Activated CD8-positive, alpha-beta T cell treated with anti-CD3 and anti-CD28 coated beads for 36 hours (primary cell): Measurements from ENCODE around the gene OXA1L. TPM values are rescaled to one million over a fixed set of nuclear protein-coding genes. Genes with fewer than 3 reads are reported as not detected.
"Not testable (repeated sequence)": the region's sequence is repeated elsewhere in the genome, so short reads cannot be mapped to it uniquely, and the experiment has no call there.

Experiments
- ATAC-seq: fragments of 200-7000 bp; cut with Tn5 transposase; one replicate; pipeline ENCODE4 v1.10.0; 2021; ENCODE audit warnings: mild to moderate bottlenecking, moderate library complexity
- CTCF ChIA-PET: fragments of 350-600 bp; sonication (Branson Sonifier 250); formaldehyde crosslinking; loops from one replicate; lab custom pipeline; 2021; ENCODE audit warnings: antibody characterized with exemption; lab: Charles Lee
- POLR2A ChIA-PET: fragments of 350-600 bp; sonication (Branson Sonifier 250); formaldehyde crosslinking; loops from one replicate; lab custom pipeline; 2021; ENCODE audit warnings: antibody characterized with exemption; lab: Charles Lee
- DNase-seq: peaks from one replicate; pipeline ENCODE4 v3.0.0-alpha.2; 2020
- H3K27ac Mint-ChIP-seq: one replicate; pipeline ENCODE4 v1.8.0; 2021; ENCODE audit warnings: mild to moderate bottlenecking, mixed read lengths
- H3K27me3 Mint-ChIP-seq: one replicate; pipeline ENCODE4 v1.8.0; 2021; ENCODE audit warnings: mixed read lengths
- H3K36me3 Mint-ChIP-seq: one replicate; pipeline ENCODE4 v1.8.0; 2021; ENCODE audit warnings: low read depth, mixed read lengths
- H3K4me1 Mint-ChIP-seq: one replicate; pipeline ENCODE4 v1.8.0; 2021; ENCODE audit warnings: low read depth, mixed read lengths
- H3K4me3 Mint-ChIP-seq: one replicate; pipeline ENCODE4 v1.8.0; 2021; ENCODE audit warnings: mild to moderate bottlenecking, moderate library complexity, mixed read lengths
- H3K9me3 Mint-ChIP-seq: one replicate; pipeline ENCODE4 v1.8.0; 2021; ENCODE audit warnings: mixed read lengths
- intact Hi-C: fragments of 100-400 bp; cut with micrococcal nuclease; formaldehyde crosslinking; loops from one replicate; pipeline ENCODE4 v1.10.0; 2022
- total RNA-seq, 2 experiments: library from RNA; stranded (reverse); gene quantifications; one replicate each; pipeline ENCODE4 v1.2.3, GENCODE V29; 2021
- TF ChIP-seq, protein P1 (sequence below): fragments of 200-600 bp; IDR thresholded peaks from one replicate; pipeline ENCODE4 v1.8.0; 2022; ENCODE audit warnings: antibody characterized with exemption, mild to moderate bottlenecking

Gene OXA1L
- total RNA-seq: 100 to 1,000 TPM; 134 to 140 TPM

DNA sequence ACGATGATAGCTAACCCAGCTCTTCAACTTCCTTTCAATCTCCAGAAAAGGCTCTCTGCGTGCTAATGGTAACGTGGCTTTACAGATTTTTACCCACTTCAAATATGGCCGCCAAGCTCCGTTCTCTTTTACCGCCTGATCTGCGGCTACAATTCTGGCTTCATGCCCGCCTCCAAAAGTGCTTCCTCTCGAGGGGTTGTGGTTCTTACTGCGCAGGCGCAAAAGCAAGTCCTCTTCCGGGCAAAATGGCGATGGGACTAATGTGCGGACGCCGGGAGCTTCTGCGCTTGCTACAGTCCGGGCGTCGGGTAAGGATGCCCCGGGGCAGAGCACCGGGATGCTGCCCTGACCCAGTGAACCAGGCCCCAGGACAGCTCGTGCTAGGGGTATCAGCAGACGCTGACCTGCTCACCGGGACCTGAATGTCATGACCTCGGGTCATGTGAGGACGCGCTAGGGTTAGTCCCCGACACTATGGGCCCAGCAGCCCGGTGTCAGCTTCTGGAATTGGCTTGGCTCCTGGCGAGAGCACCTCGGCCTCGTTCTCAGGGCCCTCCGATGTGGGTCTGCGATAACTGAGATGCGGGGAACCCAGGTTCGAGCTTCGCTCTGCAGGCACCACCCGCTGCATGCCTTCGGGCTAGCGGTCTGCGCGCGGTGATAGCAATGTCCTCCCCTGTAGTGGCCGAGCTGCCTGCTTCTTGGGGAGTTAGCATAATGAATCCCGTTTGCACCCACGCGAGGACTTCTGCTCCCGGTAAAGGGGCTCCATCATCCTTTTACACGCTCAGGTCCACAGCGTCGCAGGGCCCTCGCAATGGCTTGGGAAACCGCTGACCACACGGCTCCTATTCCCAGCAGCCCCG is at the start of gene OXA1L:
Gene OXA1L (plus strand): TSS at position 232 of the 866 bp plus-strand sequence. CDS start 14 bp downstream, at position 246.
- peaks cover 63% of the 10 kb centered on the region for H3K36me3 Mint-ChIP-seq
- peaks cover 26% of the 10 kb centered on the region for H3K4me1 Mint-ChIP-seq
- ChIA-PET POLR2A (interaction anchor here (0.6 to 3.6 kb wide), 40 partner anchors 7 to 1256 kb away, joined by 3 to 30 read pairs (median 4); partner anchors contain the start of genes DAD1, HAUS4, METTL3 and MRPL52), CTCF (interaction anchor here (0.7 to 4.8 kb wide), 17 partner anchors 17 to 210 kb away, joined by 3 to 38 read pairs (median 6); partner anchors contain the start of genes DAD1 and PRMT5)
- TF ChIP-seq, protein P1, sequence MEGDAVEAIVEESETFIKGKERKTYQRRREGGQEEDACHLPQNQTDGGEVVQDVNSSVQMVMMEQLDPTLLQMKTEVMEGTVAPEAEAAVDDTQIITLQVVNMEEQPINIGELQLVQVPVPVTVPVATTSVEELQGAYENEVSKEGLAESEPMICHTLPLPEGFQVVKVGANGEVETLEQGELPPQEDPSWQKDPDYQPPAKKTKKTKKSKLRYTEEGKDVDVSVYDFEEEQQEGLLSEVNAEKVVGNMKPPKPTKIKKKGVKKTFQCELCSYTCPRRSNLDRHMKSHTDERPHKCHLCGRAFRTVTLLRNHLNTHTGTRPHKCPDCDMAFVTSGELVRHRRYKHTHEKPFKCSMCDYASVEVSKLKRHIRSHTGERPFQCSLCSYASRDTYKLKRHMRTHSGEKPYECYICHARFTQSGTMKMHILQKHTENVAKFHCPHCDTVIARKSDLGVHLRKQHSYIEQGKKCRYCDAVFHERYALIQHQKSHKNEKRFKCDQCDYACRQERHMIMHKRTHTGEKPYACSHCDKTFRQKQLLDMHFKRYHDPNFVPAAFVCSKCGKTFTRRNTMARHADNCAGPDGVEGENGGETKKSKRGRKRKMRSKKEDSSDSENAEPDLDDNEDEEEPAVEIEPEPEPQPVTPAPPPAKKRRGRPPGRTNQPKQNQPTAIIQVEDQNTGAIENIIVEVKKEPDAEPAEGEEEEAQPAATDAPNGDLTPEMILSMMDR: no peak
- peak within 1 kb of the TSS; percentile 85 for H3K4me3 Mint-ChIP-seq
- DNase-seq (peak; percentile 97), ATAC-seq (peak; percentile 90)
- no peaks in the 10 kb centered on the region for H3K27me3 Mint-ChIP-seq
- intact Hi-C loops: no loop called here
- peaks cover 7% of the 10 kb centered on the region for H3K9me3 Mint-ChIP-seq
- H3K27ac Mint-ChIP-seq: peak within 1 kb of the TSS; percentile 98

DNA sequence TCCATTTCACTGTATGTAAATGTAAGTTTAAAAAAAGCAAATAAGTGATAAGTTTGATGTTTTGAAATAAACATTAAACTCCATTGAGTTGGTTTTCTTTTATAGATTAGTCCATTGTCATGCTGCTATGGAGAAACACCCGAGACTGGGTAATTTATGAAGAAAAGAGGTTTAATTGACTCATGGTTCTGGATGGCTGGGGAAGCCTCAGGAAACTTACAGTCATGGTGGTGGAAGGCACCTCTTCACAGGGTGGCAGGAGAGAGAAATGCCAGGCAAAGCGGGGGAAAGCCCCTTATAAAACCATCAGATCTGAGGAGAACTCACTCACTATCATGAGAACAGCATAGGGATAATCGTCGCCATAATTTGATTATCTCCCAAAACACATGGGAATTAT is 48.4 kb upstream of the OXA1L start:
- CTCF ChIA-PET: interaction anchor here (1.2 kb wide), 1 partner anchor 148 kb away, joined by 3 read pairs; no protein-coding TSS in a partner anchor
- DNase-seq (peak; percentile 11), ATAC-seq (no peak)
- Mint-ChIP-seq H3K27ac (no peak overlapping the region), H3K9me3 (no peaks in the 10 kb centered on the region), H3K4me3 (no peak overlapping the region), H3K27me3 (peaks cover 2% of the 10 kb centered on the region), H3K36me3 (no peaks in the 10 kb centered on the region), H3K4me1 (peaks cover 19% of the 10 kb centered on the region)
- POLR2A ChIA-PET: no interaction called here
- TF ChIP-seq, protein P1: no peak
- intact Hi-C loops: loop anchor here (10.0 kb wide), 1 partner anchor 133 kb away; the partner anchor contains the start of gene DAD1

DNA sequence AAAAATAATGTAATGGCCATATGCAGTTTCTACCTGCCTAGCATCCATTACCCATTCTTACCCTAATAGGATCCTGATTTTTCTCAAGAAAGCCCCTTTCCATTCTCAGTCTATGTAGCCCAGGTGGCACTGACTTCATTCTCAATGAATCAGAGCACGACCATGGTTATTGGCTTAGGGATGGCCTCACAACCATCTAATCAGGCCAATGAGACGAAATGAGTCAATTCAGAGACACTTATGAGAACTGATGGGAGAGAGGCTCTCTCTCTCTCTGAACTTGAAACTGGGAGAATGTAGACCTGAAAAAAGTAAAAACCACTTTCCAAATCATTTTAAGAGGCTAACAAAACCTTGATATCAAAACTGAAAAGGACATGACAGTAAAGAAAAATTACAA is 45.3 kb upstream of the OXA1L start:
- H3K4me1 Mint-ChIP-seq: peaks cover 6% of the 10 kb centered on the region
- H3K9me3 Mint-ChIP-seq: no peaks in the 10 kb centered on the region
- intact Hi-C loops: no loop called here
- TF ChIP-seq, protein P1: no peak
- no peaks in the 10 kb centered on the region for H3K27me3 Mint-ChIP-seq
- ATAC-seq: no peak
- H3K4me3 Mint-ChIP-seq: no peak overlapping the region
- ChIA-PET POLR2A (no interaction called here), CTCF (no interaction called here)
- H3K27ac Mint-ChIP-seq: no peak overlapping the region
- no peaks in the 10 kb centered on the region for H3K36me3 Mint-ChIP-seq
- no peak for DNase-seq

DNA sequence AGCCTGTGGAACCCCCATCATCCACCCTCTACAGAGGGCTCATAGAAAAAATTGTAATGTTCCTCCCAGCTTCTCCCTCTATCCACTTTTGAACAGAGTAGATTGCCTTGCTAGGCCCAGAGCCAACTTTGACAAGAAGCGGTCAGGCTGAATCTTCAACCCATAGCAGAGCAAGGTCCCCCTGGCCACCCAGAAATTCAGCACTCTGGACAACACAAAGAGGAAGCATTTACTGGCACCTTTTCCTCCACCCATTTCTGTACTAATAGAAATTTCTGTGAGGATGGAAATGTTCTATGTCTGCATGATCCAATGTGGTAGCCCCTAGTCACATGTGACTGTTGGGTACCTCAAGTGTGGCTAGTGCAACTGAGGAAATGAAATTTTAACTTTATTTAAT is 42.7 kb upstream of the OXA1L start:
- intact Hi-C loops: no loop called here
- ChIA-PET CTCF (no interaction called here), POLR2A (no interaction called here)
- TF ChIP-seq, protein P1: no peak
- no peak for DNase-seq
- no peaks in the 10 kb centered on the region for H3K36me3 Mint-ChIP-seq
- ATAC-seq: no peak
- H3K27me3 Mint-ChIP-seq: no peaks in the 10 kb centered on the region
- no peak overlapping the region for H3K4me3 Mint-ChIP-seq
- no peaks in the 10 kb centered on the region for H3K9me3 Mint-ChIP-seq
- no peak overlapping the region for H3K27ac Mint-ChIP-seq
- no peaks in the 10 kb centered on the region for H3K4me1 Mint-ChIP-seq

DNA sequence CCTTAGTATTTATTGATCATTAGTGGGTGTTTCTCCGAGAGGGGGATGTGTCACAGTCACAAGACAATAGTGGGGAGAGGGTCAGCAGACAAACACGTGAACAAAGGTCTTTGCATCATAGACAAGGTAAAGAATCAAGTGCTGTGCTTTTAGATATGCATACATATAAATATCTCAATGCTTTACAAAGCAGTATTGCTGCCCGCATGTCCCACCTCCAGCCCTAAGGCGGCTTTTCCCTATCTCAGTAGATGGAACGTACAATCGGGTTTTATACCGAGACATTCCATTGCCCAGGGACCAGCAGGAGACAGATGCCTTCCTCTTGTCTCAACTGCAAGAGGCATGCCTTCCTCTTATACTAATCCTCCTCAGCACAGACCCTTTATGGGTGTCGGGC is 41.6 kb upstream of the OXA1L start:
- H3K9me3 Mint-ChIP-seq, POLR2A ChIA-PET, H3K4me1 Mint-ChIP-seq, H3K27ac Mint-ChIP-seq, H3K27me3 Mint-ChIP-seq, DNase-seq, intact Hi-C loops, CTCF ChIA-PET, H3K36me3 Mint-ChIP-seq, H3K4me3 Mint-ChIP-seq, ATAC-seq: not testable (repeated sequence)

DNA sequence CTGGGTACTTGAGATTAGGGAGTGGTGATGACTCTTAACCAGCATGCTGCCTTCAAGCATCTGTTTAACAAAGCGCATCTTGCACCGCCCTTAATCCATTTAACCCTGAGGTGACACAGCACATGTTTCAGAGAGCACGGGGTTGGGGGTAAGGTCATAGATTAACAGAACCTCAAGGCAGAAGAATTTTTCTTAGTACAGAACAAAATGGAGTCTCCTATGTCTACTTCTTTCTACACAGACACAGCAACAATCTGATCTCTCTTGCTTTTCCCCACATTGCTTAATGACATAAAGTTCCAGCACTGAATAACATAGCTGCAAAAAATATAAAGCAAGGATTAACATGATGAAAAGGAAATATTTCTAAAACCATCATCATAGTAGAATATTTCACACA is 41.1 kb upstream of the OXA1L start:
- CTCF ChIA-PET, H3K9me3 Mint-ChIP-seq, ATAC-seq, H3K4me1 Mint-ChIP-seq, H3K36me3 Mint-ChIP-seq, DNase-seq, POLR2A ChIA-PET, H3K4me3 Mint-ChIP-seq, intact Hi-C loops, H3K27me3 Mint-ChIP-seq, H3K27ac Mint-ChIP-seq: not testable (repeated sequence)
